Adrenal gland (tissue), 12 donors: ENCODE results near the gene MITF. TPM values are rescaled to one million over a fixed set of nuclear protein-coding genes. Genes with fewer than 3 reads are reported as not detected.
A peak's percentile ranks its signal among the peaks of the same experiment; 100 is the strongest.

ENCODE experiments used
- DNase-seq, 7 donors: peaks; one replicate each; pipeline ENCODE4 v3.0.0-alpha.2; 2019 to 2020
- H3K27ac ChIP-seq, 5 donors: fragments of 200-600 bp; sonication (generic) in 4 of 5; 1 replicate in 3 of 5; 2 replicates in 2 of 5; pipeline versions ENCODE4 v1.5.1 to v1.8.0; 2016 to 2020; ENCODE audit warnings: mild to moderate bottlenecking in 1 of 5
- H3K27me3 ChIP-seq: fragments of 200-600 bp; 2 replicates; pipeline ENCODE4 v1.8.0; 2021
- H3K36me3 ChIP-seq, 2 donors: fragments of 200-600 bp; replicated peaks in 1 of 2; 1 replicate in 1 of 2; 2 replicates in 1 of 2; pipeline versions ENCODE4 v1.5.1 to v1.8.0; 2018 to 2022
- H3K4me1 ChIP-seq, 2 donors: fragments of 200-600 bp; replicated peaks in 1 of 2; 1 replicate in 1 of 2; 2 replicates in 1 of 2; pipeline versions ENCODE4 v1.5.1 to v1.8.0; 2018 to 2021
- H3K4me3 ChIP-seq, 4 donors: fragments of 200-600 bp; sonication (generic) in 3 of 4; one replicate each; pipeline ENCODE4 v1.5.1; 2016 to 2018
- H3K9me3 ChIP-seq, 3 donors: fragments of 200-600 bp; sonication (generic) in 1 of 3; replicated peaks in 1 of 3; 1 replicate in 2 of 3; 2 replicates in 1 of 3; pipeline versions ENCODE4 v1.5.1 to v1.8.0; 2016 to 2021
- POLR2A ChIP-seq, 2 donors: fragments of 450-650 bp; IDR thresholded peaks; one replicate each; pipeline ENCODE4 v1.6.1; 2017; ENCODE audit warnings: antibody characterized with exemption in 2 of 2, mild to moderate bottlenecking in 2 of 2, moderate library complexity in 1 of 2
- WGBS, 4 donors: extraction: QIAGEN DNeasy Blood & Tissue Kit in 2 of 4; methylation state at CpG; one replicate each; pipeline versions ENCODE4 v1.1.5 to v1.1.7; 2013 to 2017; 5-methylcytosine and 5-hydroxymethylcytosine counted together
- intact Hi-C, 2 donors: fragments of 100-400 bp; cut with DNase I; formaldehyde crosslinking; loops; one replicate each; pipeline versions ENCODE4 v1.14.1 to v1.15.0; 2022 to 2023
- polyA plus RNA-seq, 3 donors: library from polyadenylated mRNA; stranded (reverse); fragments of 200-250 nt in 2 of 3; fragments of 350-450 nt in 1 of 3; fragmentation: Illumina TruSeq in 1 of 3; extraction: RNeasy Lipid Tissue Mini Kit (QIAGEN cat#74804) in 1 of 3; gene quantifications; one replicate each; pipeline ENCODE4 v1.2.3, GENCODE V29; 2013 to 2014
- total RNA-seq, 9 donors: library from RNA; depleted of rRNA in 4 of 9; stranded (reverse); fragments of >200 nt in 4 of 9; fragments of 120-200 nt in 1 of 9; fragmentation: NEBNext Ultra II Directional in 1 of 9; extraction: Animal tissue kit (Norgen Biotek cat#: 25700) in 1 of 9; gene quantifications; one replicate each; pipeline versions ENCODE4 v1.1.0 to v1.2.4, GENCODE V29; 2013 to 2023
- TF ChIP-seq, protein P1 (sequence below), 6 experiments: fragments of 450-650 bp in 4 of 6; fragments of 200-600 bp in 2 of 6; sonication (generic) in 1 of 6; IDR thresholded peaks; 1 replicate in 5 of 6; 2 replicates in 1 of 6; pipeline versions ENCODE4 v1.5.1 to v1.8.0; 2016 to 2021; ENCODE audit warnings: antibody characterized with exemption in 6 of 6, mild to moderate bottlenecking in 2 of 6, moderate library complexity in 1 of 6
- donor health status: healthy with polysubstance abuse.
- donor health status: Bipolar disorder and iron deficiency.
- donor health status: DM: yes; HTN: yes; CAD: no.
- donor health status: DM: no; HTN: no; CAD: no.
- donor health status: DM: no; HTN: no; CAD: no.
- donor health status: DM: yes; HTN: yes; CAD: no.

The MITF gene
- total and polyA plus RNA-seq, 12 donors = 2.4 to 23.4 (median 10.6) TPM

GRCh38 chr3:69747511-69748258 lies 8.4 kb downstream of the MITF start:
- 65 to 74% (median 72%) methylated on average over 2 of the region's 2 CpGs for WGBS, 4 donors
- Histone ChIP-seq H3K36me3 (no peaks in the 10 kb centered on the region), H3K4me1 (peaks cover 15 to 36% of the 10 kb centered on the region in 2 donors), H3K27ac (peak overlapping the region in 3 of 5 donors; percentile 7 to 38 (median 24)), H3K4me3 (no peak overlapping the region), H3K27me3 (no peaks in the 10 kb centered on the region), H3K9me3 (no peaks in the 10 kb centered on the region)
- DNase-seq = no peak
- intact Hi-C loops = no loop called here
- TF ChIP-seq POLR2A (IDR thresholded peaks at IDR 0.05) = no peak
- TF ChIP-seq, protein P1, sequence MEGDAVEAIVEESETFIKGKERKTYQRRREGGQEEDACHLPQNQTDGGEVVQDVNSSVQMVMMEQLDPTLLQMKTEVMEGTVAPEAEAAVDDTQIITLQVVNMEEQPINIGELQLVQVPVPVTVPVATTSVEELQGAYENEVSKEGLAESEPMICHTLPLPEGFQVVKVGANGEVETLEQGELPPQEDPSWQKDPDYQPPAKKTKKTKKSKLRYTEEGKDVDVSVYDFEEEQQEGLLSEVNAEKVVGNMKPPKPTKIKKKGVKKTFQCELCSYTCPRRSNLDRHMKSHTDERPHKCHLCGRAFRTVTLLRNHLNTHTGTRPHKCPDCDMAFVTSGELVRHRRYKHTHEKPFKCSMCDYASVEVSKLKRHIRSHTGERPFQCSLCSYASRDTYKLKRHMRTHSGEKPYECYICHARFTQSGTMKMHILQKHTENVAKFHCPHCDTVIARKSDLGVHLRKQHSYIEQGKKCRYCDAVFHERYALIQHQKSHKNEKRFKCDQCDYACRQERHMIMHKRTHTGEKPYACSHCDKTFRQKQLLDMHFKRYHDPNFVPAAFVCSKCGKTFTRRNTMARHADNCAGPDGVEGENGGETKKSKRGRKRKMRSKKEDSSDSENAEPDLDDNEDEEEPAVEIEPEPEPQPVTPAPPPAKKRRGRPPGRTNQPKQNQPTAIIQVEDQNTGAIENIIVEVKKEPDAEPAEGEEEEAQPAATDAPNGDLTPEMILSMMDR (IDR thresholded peaks at IDR 0.05) = no peak

DNA sequence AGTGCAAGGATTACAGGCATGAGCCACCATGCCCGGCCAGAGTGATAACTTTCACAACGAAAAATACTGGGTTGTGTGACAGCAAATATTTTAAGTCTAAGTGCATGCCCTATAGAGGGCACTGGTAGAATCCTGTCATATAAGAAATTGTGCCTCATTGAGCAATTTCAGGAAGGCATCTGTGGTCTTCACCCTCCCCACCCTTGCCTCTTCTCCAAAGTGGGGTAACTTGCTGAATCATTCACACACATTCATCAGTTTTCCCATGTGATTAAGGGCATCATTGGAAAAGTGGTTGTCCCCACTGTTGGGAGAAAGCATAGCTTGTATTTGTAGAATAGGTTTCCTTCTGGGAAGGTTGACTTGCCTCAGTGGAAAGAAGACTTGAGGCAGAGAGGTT lies 9.2 kb downstream of the MITF start:
- TF ChIP-seq POLR2A (IDR thresholded peaks at IDR 0.05) = no peak
- TF ChIP-seq, protein P1 (IDR thresholded peaks at IDR 0.05) = no peak
- Histone ChIP-seq H3K36me3 (no peaks in the 10 kb centered on the region), H3K27ac (no peak overlapping the region), H3K4me1 (peaks cover 15 to 38% of the 10 kb centered on the region in 2 donors), H3K27me3 (no peaks in the 10 kb centered on the region), H3K9me3 (no peaks in the 10 kb centered on the region), H3K4me3 (no peak overlapping the region)
- WGBS, 4 donors = 71 to 90% (median 78%) methylated on average over 2 of the region's 2 CpGs
- intact Hi-C loops = no loop called here
- no peak for DNase-seq

DNA sequence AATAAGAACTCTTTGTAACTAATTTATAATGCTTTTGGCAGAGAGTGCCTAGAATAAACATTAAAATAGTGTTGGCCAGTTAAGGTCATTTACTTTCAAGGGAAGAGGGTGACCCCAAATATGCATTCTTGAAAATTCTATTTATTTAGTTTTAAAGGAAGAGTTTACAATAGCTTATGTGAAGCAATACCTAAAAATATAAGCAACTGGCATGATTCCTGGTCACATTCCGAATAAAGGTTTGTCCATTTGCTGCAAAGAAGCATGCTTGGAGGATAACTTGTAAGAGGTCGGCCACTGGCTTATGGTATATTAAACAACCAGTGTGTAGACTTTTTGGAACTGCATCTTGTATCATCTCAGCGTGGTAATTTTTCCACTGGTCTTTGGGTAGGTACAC lies 10.2 kb downstream of the MITF start:
- intact Hi-C loops = no loop called here
- H3K27me3 ChIP-seq = no peaks in the 10 kb centered on the region
- H3K9me3 ChIP-seq = no peaks in the 10 kb centered on the region
- WGBS, 4 donors = 85 to 92% (median 88%) methylated on average over 3 of the region's 3 CpGs
- no peak for TF ChIP-seq POLR2A (IDR thresholded peaks at IDR 0.05)
- TF ChIP-seq, protein P1 (IDR thresholded peaks at IDR 0.05) = no peak
- peaks cover 15 to 36% of the 10 kb centered on the region in 2 donors for H3K4me1 ChIP-seq
- no peak overlapping the region for H3K4me3 ChIP-seq
- no peak overlapping the region for H3K27ac ChIP-seq
- DNase-seq = no peak
- no peaks in the 10 kb centered on the region for H3K36me3 ChIP-seq

DNA sequence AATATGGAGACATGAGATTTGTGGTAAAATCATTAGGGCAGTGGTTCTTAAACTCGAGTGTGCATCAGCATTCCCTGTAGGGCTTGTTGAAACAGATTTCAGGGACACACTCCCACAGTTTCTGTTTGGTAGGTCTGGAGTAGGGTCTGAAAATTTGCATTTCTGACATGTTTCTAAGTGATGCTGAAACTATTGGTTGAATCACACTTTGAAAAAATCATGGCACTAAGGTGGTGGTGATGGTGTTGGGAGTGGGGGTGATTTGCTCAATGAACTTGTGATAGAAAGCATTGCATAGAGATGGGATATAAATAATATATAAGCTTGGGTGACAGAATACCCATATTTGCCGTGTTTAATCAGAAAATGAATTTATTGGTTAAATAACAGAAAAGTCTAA lies 11.3 kb downstream of the MITF start:
- H3K4me3 ChIP-seq = no peak overlapping the region
- TF ChIP-seq, protein P1 (IDR thresholded peaks at IDR 0.05) = no peak
- TF ChIP-seq POLR2A (IDR thresholded peaks at IDR 0.05) = no peak
- WGBS, 4 donors = 89 to 93% (median 91%) methylated on average over 2 of the region's 2 CpGs
- H3K4me1 ChIP-seq = peaks cover 13 to 29% of the 10 kb centered on the region in 2 donors
- no peak for DNase-seq
- H3K27ac ChIP-seq = peak overlapping the region in 1 of 5 donors; percentile 57
- intact Hi-C loops = no loop called here
- H3K36me3 ChIP-seq = no peaks in the 10 kb centered on the region
- no peaks in the 10 kb centered on the region for H3K9me3 ChIP-seq
- no peaks in the 10 kb centered on the region for H3K27me3 ChIP-seq
